ENCODE measurements around the gene DPP6. TPM values are rescaled to one million over a fixed set of nuclear protein-coding genes. Genes with fewer than 3 reads are reported as not detected.

Gene DPP6
- total RNA-seq, 1 experiment from 2014 or later = not detected

DNA sequence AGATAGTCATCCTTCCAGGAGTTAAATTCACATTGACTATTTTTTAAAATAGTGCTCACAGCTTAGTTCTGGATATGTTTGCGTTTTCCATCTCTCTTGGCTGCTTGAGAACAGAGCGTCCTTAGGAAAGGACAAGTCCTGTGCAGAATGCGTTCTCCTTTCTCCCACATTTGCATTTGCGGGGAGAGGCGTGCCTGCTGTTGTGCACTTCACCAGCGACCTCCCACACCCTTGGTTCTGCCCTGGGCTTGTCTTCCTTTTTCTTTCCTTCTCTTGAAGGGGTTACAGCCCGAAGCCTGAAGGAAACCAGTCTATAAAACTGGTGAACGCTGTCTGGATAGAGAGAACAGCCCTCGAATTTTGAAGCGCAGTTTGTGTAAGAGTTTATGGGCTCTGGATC lies 367.1 kb downstream of the DPP6 start:
- Histone ChIP-seq H3K27me3 (ENCODE audit: control insufficient read depth, insufficient read depth, low read length) (no peaks in the 10 kb centered on the region), H3K27ac (ENCODE audit: low read length) (no peak overlapping the region), H3K9me3 (ENCODE audit: control insufficient read depth, insufficient read depth, low read depth, low read length) (no peaks in the 10 kb centered on the region), H3K36me3 (ENCODE audit: control insufficient read depth, insufficient read depth, low read length) (no peaks in the 10 kb centered on the region), H3K4me3 (ENCODE audit: low read depth in 2 of 2, low read length in 2 of 2) (no peak overlapping the region), H3K4me1 (ENCODE audit: control insufficient read depth, insufficient read depth, low read length) (no peaks in the 10 kb centered on the region)
- no TSS peak for BruUV-seq (replicated peaks)
- DNase-seq (ENCODE audit: low read depth, low spot score) (no peak), ATAC-seq (no peak)
- ChIA-PET POLR2A (no interaction called here), CTCF (no interaction called here)
- intact Hi-C loops (cut with micrococcal nuclease; ENCODE audit: unreplicated experiment) = no loop called here
- in situ Hi-C loops (cut with HindIII; ENCODE audit: low pct_unique_long_range_greater_than_20kb, low sequenced_read_pairs) = no loop called here
- TF ChIP-seq, protein P1, sequence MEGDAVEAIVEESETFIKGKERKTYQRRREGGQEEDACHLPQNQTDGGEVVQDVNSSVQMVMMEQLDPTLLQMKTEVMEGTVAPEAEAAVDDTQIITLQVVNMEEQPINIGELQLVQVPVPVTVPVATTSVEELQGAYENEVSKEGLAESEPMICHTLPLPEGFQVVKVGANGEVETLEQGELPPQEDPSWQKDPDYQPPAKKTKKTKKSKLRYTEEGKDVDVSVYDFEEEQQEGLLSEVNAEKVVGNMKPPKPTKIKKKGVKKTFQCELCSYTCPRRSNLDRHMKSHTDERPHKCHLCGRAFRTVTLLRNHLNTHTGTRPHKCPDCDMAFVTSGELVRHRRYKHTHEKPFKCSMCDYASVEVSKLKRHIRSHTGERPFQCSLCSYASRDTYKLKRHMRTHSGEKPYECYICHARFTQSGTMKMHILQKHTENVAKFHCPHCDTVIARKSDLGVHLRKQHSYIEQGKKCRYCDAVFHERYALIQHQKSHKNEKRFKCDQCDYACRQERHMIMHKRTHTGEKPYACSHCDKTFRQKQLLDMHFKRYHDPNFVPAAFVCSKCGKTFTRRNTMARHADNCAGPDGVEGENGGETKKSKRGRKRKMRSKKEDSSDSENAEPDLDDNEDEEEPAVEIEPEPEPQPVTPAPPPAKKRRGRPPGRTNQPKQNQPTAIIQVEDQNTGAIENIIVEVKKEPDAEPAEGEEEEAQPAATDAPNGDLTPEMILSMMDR (IDR thresholded peaks at IDR 0.05) = no peak
- TF ChIP-seq POLR2AphosphoS5 (IDR thresholded peaks at IDR 0.05; ENCODE audit: low read depth, low read length) (no peak), REST (IDR thresholded peaks at IDR 0.05; ENCODE audit: insufficient read depth in 1 of 2, low read depth in 2 of 2, low read length in 1 of 2) (no peak), SIN3A (IDR thresholded peaks at IDR 0.05; ENCODE audit: borderline replicate concordance, insufficient read depth, low read depth, low read length) (no peak), TCF7L2 (IDR thresholded peaks at IDR 0.05; ENCODE audit: low read depth, low read length) (no peak)

GRCh38 chr7:154423231-154423630 lies 371.0 kb downstream of the DPP6 start:
- in situ Hi-C loops (cut with HindIII; ENCODE audit: low pct_unique_long_range_greater_than_20kb, low sequenced_read_pairs) (no loop called here), intact Hi-C loops (cut with micrococcal nuclease; ENCODE audit: unreplicated experiment) (no loop called here)
- Histone ChIP-seq H3K36me3 (ENCODE audit: control insufficient read depth, insufficient read depth, low read length) (no peaks in the 10 kb centered on the region), H3K4me3 (ENCODE audit: low read depth in 2 of 2, low read length in 2 of 2) (no peak overlapping the region), H3K4me1 (ENCODE audit: control insufficient read depth, insufficient read depth, low read length) (no peaks in the 10 kb centered on the region), H3K9me3 (ENCODE audit: control insufficient read depth, insufficient read depth, low read depth, low read length) (no peaks in the 10 kb centered on the region), H3K27me3 (ENCODE audit: control insufficient read depth, insufficient read depth, low read length) (no peaks in the 10 kb centered on the region), H3K27ac (ENCODE audit: low read length) (no peak overlapping the region)
- ATAC-seq = no peak
- CTCF ChIA-PET = no interaction called here
- no TSS peak for BruUV-seq (replicated peaks)
- TF ChIP-seq TCF7L2 (IDR thresholded peaks at IDR 0.05; ENCODE audit: low read depth, low read length) (no peak), REST (IDR thresholded peaks at IDR 0.05; ENCODE audit: insufficient read depth in 1 of 2, low read depth in 2 of 2, low read length in 1 of 2) (no peak), SIN3A (IDR thresholded peaks at IDR 0.05; ENCODE audit: borderline replicate concordance, insufficient read depth, low read depth, low read length) (no peak), POLR2AphosphoS5 (IDR thresholded peaks at IDR 0.05; ENCODE audit: low read depth, low read length) (no peak)
- TF ChIP-seq, protein P1 (IDR thresholded peaks at IDR 0.05) = no peak
- DNase-seq (ENCODE audit: low read depth, low spot score) = no peak
- POLR2A ChIA-PET = no interaction called here

Data from Panc1 (cell line).